Middle frontal gyrus (tissue), 1 donor: Measurements from ENCODE around the gene NCK1.
"Not testable (repeated sequence)": the region's sequence is repeated elsewhere in the genome, so short reads cannot be mapped to it uniquely, and the experiment has no call there.

Experiments
- DNase-seq: peaks from one replicate; pipeline ENCODE4 v3.0.0-alpha.2; 2015; ENCODE audit warnings: low spot score; ENCODE audit errors: extremely low spot score

NCK1 gene

DNA sequence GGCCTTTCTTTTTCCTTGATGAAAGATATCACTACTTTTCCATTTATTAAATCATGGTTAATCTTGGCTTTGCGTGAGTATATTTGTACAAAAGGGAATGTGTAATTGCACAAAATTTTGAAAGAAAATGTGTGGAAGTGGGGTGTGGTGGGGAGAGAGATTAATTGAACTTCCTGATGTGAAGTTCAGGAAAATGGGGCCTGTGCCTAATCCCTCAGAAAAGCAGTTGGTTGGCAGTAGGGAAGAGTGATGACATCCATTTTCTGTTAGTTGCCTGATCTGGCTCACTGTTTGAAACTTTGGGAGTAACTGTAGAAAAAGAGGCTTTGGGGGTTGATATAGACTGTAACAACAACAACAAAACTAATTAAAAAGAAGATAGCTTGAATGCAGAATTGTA, 85.0 kb downstream of the NCK1 start:
- no peak for DNase-seq

DNA sequence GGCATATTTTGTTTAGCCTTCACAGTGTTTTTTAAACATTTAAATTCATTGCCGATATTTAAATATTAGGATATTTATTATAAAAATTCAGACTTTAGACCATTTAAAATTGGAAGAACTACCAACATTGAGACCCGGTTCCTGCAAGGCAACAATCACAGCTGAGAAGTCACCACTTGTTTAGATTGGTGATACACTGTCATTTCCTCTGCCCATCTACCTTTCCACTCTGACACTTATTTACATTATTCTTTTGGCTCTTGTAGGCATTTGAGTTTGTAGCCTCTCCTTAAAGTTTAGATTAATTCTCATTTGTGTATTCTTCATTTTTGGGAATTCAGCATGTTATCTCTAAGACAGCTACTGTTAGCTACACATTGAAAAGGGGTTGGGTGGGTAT, 85.5 kb downstream of the NCK1 start:
- DNase-seq: no peak

DNA sequence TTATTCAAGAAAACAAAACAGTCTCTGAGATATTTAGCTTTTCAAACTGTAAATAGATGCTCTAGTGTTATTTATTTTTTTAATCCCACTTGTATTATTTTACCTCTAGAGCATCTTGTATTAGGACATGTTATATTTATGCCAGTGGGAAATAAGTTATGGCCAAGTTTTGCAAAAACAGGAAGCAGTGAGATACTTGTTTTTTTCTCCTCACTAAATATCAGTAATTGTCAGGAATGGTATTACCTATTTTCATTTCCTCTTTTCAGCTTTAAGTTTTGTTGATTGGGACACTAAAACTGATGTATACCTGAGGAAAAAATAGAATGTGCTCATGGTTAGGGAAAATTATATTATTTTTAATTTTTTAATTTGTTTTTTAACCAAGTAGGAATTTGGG, 87.1 kb downstream of the NCK1 start:
- DNase-seq: no peak

DNA sequence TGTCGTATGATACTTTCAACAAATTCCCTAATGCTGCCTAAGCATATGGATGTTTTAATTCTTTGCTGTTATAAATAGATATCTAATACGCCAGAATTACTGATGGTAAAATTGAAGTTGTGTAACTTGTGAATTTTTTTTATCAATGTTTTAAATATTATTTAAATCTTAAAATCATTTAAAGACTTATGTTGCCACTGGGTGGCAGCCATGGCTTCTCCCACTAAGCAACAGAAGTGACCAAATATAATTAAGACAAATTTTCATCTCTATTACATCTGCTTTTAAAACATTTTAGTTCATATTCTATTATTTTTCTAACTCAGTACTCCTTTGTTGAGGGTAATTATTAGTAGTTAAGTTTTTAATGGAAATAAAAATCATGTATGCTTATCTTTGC, 87.7 kb downstream of the NCK1 start:
- no peak for DNase-seq

DNA sequence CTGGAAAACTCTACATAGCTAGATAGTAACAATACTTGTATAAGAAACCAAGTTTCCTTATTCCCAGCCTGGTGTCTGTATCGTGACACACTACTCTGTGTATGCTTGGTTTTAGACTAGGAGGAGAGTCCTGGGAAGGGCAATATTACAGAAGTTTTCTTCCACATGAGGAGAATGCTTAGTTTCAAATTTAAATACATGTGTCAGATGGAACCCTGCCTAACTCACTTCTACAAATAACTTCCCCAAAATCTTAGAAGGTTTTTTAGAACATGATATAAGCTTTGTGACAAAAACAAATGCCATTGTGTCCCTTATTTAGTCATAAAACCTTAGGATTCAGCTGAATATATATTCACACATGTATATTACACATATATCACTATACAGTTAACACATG, 88.6 kb downstream of the NCK1 start:
- DNase-seq: no peak

DNA sequence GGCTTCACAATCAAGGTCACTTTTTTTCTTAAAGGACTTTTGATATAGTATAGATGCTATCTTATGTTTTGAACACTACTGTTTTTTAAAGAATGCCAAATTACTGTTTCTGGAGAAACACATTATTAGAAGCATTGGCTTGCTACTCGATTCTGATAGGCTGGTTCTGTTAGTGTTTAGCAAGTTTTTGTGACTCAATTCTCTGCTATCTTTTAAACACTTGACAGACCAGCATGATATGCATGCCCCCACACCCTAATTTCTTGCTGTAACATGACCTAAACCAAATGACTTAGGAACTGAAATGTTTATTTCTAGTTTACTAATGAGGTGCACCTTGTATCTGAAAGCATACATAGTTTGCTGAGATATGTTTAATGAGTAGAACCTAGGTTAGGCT, 90.3 kb downstream of the NCK1 start:
- no peak for DNase-seq

DNA sequence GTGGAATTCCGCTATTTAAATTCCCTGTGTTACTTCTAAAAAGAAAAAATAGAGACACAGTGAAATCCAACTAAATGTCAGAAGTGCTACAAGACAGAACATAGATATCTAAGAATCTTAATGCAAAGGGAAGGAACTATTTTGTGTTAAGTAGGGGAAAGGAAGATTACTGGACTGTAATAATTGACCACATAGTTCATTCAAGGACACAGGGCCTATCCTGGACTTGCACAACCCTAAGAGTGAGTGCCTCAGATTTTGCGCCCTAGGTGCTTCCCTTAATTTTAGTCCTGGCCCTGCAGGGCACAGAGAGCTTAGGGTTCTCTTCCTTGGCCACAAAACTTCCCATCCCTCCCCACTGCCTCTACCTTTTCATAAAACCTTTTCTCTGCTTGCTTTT, 92.2 kb downstream of the NCK1 start:
- DNase-seq: no peak

DNA sequence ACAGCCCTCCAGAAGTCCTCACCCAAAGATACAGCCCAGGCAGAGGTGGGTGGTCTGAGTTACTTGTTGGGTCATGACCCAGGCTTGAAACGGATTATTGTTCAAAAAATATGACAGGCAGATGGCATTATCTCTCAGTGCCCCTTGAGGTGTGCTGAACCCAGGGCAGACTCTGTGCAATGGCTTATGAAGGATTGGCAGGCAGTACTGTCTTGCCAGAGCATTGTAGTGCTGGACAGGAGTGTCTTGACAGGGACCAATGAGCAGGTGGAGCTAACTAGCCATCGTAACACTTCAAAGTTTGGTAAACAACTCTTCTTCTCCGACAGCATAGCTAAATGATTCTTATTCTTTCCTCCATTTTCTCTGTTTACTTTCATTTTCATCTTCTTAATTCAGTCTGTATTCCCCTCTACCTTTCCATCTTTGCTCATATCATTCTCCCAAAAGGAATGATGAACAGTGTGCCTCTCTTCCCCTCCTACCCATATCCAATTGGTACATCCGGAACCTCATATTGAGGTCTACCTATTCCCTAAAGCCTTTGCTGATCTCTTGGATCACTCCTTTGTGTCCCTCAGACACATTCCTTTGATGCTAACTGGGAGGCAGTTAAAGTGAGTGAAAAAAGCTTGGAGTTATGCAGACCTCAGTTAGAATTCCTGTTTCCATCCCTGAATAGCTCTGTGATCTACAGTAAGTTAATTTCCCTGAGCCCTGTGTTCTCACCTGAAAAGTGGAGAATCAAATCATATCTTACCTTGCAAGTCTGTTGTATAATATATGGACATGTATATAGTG, 93.2 kb downstream of the NCK1 start:
- no peak for DNase-seq

DNA sequence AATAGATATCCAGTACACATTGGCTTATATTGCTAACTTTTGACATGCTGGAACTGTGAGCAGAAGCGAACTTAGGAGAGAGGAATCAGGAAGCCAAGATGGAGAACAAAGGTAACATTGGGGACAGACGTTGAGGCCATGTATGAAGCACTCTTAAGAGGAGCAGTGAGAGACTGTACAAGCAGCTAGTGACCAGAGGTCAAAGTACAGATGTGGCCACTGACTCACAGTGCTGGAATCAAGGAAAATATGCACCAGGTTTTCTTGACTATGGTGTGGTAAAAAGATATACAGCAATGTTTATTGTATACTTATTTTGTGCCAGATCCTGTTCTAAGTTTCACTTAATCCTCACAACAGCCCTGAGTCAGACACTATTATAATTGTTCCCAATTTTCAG, 93.8 kb downstream of the NCK1 start:
- DNase-seq: no peak

DNA sequence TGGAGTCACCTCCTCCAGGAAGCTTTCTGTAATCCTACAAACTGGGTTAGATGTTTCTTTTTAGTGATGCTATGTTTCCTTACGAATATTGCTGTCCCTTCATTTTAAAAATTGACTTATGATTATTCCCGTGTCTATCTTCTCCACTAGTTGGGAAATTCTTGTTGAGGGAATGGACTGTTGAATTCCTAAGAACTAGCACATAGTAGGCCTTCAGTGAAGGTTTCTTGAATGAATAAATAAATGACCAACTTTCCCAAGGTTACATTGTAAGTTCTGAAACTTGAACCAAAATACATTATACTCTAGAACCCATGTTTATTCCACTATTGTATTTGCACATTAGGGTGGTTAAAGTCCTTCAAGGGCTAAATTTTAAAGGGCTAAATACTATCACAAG, 95.0 kb downstream of the NCK1 start:
- DNase-seq: no peak

DNA sequence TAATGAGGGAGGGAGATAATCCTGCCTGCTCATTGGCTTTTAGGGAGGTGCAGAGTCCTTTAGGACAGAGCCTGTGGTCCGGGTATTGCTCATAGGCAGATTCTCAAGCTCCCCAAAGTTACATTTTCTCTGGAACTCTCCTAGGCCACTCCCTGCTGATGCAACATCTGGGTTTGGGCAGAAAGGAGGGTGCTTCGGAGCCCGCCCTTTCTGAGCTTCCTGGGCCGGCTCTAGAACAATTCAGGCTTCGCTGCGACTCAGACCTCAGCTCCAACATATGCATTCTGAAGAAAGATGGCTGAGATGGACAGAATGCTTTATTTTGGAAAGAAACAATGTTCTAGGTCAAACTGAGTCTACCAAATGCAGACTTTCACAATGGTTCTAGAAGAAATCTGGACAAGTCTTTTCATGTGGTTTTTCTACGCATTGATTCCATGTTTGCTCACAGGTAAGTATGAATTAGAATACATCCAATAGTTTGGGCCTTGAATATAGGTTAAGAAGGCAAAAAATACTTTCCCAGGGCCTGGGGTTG, 95.8 kb downstream of the NCK1 start, which contains the start of gene IL20RB:
Gene IL20RB, plus strand, starts transcription at position 233 of the 538 bp plus-strand sequence. Its CDS starts 131 bp downstream, at position 364.
- no peak for DNase-seq

DNA sequence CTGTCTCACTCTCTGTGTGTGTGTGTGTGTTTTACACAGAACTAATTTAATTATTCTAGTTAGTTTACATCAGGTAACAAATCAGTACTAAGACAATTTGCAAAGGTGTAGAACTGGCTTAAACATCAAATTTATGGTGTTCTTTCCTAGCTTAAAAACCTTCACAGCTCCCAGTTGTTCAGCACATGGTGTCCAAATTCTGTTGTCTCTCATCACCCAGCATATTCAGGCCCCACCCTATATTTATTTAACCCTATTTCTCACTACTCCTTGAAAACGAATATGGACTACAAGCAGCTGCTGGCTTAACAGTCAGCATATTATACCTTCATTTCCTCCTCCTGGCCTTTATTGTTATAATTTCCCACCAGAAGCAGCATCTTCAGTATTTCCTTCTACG, 96.9 kb downstream of the NCK1 start:
- no peak for DNase-seq

DNA sequence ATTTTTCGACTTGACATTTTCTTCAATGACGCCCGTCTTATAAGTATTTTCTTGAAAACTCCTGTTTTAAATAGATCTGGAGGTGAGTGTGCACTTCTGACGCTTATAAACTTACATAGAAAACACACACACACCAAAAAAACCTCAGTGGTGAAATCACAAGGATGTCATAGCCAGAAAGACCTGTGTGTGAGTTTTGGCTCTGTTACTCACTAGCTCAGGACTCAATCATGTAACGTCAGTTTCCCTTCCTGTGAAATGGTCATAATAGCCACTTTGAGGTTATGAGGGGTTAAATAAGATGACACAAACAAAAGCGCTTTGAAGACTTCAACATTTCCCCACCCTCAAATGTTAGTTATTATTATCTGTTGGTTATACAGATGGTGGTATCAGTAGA, 97.6 kb downstream of the NCK1 start:
- DNase-seq: no peak

DNA sequence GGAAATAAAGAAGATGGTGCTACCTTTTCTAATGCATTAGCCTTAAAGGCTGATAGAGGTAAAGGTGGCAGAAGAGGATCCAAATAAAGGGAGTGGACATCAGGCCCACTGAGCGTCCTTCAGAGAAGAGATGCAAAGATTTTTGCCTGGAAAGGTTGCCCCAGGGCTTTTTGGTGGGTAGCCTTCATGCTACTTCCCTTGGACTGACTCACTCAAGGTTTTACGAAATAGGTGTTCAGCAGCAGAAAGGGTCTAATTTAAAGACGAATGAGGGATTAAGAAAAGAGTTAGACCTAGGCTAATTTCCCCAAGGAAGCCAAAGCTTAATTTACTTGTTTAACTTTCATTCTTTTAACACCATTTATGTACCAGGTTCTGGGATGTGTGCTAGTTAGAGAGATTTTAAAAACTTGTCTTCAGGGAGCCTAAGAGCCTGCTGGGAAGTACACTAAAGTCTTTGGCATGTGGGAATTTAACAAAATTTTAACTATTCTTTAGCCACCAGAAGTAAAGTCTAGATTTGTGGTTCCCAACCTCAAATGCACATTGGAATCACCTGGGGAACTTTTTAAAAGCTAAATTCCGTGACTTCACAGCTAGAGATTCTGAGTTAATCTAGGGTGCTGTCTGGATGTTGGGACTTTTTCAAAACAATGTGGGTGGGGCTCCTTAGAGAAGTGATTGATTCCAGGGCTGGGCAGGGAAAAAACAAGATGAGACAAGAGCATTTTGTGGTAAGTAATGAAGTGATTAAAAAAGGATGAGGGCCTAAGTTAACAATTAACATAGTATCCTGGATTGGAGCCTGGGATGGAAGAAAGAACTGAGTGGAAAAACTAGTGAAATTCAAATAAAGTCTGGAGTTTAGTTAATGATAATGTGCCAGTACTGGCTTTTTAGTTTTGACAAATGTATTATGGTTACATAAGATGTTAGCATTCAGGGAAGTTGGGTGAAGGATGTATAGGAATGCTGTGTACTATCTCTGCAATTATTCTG, 99.1 kb downstream of the NCK1 start:
- no peak for DNase-seq

DNA sequence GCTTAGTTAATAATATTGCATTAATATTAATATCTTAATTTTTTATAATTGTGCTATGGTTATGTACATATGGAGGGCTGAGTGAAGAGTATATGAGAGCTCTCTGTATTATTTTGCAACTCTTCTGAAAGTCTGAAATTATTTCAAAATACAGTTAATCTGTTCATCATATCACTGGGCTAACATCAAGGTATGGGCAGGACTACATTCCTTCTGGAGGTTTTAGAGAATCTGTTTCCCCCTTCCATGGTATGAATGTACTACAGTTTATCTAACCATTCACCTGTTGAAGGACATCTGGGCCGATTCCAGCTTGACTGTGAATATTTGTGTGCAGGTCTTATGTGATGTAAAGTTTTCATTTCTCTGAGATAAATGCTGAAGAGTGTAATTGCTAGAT, 100.9 kb downstream of the NCK1 start:
- no peak for DNase-seq

DNA sequence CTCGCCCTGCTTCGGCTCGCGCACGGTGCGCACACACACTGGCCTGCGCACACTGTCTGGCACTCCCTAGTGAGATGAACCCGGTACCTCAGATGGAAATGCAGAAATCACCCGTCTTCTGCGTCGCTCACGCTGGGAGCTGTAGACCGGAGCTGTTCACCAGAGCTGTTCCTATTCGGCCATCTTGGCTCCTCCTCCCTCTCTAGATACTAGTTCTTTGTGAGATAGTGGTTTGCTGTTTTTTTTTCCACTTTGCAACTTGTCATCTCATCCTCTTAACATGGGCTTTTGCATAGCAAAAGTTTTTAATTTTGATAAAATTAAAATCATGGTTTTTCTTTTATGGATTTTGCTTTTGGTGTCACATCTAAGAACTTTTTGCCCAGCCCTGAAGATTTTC, 107.5 kb downstream of the NCK1 start:
- DNase-seq: not testable (repeated sequence)

DNA sequence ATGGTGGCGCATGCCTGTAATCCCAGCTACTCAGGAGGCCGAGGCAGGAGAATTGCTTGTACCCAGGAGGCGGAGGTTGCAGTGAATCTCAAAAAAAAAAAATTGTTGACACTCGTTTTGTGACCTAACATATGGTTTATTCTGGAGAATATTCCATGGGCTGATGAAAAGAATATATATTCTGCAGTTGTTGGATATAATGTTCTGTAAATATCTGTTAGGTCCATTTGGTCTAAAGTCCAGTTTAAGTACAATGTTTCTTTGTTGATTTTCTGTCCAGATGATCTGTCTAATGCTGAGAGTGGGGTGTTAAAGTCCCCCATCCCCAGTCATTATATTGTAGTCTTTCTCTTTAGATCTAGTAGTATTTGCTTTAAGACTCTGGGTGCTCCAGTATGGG, 111.3 kb downstream of the NCK1 start:
- no peak for DNase-seq

DNA sequence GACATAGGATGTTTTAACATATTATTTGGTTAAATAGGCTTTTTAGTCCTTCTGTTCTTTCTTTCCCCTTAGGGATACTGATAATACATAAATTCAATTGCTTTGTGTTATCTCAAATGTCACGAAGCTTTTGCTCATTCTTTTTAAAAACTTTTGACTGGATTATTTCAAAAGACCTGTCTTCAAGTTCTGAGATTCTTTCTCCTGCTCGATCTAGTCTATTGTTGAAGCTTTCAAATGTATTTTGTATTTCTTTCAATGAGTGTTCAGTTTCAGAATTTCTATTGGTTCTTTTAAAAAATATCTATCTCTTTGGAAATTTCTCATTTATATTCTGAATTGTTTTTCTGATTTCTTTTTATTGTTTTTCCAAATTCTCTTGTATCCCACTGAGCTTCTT, 112.7 kb downstream of the NCK1 start:
- no peak for DNase-seq

DNA sequence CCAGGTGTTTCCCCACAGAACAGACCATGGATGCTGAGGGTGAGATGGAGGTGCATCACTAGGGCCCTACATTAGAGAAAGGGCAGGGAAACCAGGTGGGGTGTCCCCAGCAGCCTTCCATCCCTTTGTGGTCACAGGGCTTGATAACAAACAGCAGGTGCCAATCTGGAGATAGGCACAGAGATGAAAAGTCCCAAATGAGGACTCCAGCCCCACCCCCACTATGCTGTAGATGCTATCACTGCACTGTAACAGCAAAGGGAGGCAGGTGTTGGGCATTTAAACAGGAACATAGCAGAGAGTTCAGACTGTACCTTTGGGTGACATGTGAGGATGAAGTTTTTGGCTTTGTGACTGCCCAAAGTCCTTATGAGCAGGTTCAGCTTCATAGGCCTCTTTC, 117.2 kb downstream of the NCK1 start:
- DNase-seq: no peak

DNA sequence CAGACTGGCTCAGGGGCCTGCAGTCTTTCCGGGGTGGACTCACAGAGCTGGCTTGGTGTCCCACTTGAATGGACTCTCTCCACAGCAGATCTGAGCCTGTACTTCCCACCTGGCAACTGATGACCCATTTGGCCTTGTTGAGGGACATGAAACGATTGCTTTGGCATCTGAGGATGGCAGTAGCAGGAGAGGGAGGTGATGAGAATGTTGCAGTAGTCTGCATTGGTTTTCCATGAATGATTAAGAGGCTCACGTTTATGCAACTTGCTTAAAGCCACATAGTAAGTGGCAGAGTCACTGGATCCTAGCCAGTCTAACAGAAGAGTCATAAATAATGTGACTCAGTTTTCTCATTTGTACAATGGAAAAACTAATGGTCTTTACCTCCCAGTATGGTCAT, 117.7 kb downstream of the NCK1 start:
- no peak for DNase-seq

DNA sequence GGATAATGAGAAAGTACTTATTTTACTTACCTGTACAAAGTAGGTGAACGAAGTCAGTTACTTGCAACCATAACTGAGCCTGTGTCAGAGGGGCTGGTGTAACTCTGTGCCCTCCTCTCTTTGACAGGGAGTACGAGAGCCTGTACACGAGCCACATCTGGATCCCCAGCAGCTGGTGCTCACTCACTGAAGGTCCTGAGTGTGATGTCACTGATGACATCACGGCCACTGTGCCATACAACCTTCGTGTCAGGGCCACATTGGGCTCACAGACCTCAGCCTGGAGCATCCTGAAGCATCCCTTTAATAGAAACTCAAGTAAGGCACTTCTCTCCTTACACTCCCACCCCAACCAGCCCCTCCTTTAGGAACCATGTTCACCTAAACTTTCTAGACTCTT, 120.0 kb downstream of the NCK1 start:
- no peak for DNase-seq

DNA sequence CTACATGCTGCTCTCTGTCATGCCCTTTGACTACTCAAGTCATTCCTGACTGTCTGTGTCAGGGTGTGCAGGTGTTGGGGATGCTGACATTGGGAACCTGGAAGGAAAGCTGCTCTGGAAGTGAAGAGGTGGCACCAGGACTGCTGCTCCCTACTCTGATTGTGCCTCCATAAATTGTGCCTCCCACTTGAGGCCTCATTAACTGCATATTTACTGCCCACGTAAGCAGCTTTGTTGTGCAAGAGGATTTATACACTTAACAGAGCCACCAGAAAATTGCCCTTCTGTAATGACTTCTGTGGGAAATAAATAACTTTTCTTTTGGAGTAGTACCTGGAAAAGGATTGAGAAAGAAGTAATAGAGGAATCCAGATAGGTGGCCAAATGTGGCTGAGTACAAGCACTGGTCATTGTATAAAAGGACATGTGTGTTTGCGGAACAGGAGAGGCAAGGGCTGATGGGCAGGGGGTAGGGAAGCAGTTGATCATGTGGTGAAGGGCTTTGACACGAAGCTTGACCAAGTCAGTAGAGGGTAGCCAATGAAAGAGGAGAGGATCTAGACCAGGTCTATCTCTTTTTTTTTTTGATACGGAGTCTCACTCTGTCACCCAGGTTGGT, 120.6 kb downstream of the NCK1 start:
- no peak for DNase-seq
